HEK293 (cell line): ENCODE data around the gene CNST.

Source experiments
- CTCF ChIP-seq: fragments of 450-650 bp; formaldehyde crosslinking; IDR thresholded peaks from 2 replicates; pipeline ENCODE4 v1.5.1; 2016; ENCODE audit warnings: missing biosample characterization, missing genetic modification characterization
- KLF16 ChIP-seq: fragments of 450-650 bp; formaldehyde crosslinking; IDR thresholded peaks from 2 replicates; pipeline ENCODE4 v1.5.1; 2017; ENCODE audit warnings: missing biosample characterization, missing genetic modification characterization
- ZNF148 ChIP-seq: fragments of 450-650 bp; formaldehyde crosslinking; IDR thresholded peaks from 2 replicates; pipeline ENCODE4 v1.5.0; 2017; ENCODE audit warnings: missing biosample characterization, missing genetic modification characterization, borderline replicate concordance
- ZNF2 ChIP-seq: fragments of 450-650 bp; formaldehyde crosslinking; IDR thresholded peaks from 2 replicates; pipeline ENCODE4 v1.5.1; 2016; ENCODE audit warnings: missing biosample characterization, missing genetic modification characterization
- ZNF423 ChIP-seq: fragments of 450-650 bp; formaldehyde crosslinking; IDR thresholded peaks from 2 replicates; pipeline ENCODE4 v1.5.1; 2016; ENCODE audit warnings: missing biosample characterization, missing genetic modification characterization
- ZNF488 ChIP-seq: fragments of 450-650 bp; formaldehyde crosslinking; IDR thresholded peaks from 2 replicates; pipeline ENCODE4 v1.5.1; 2016; ENCODE audit warnings: missing biosample characterization, missing genetic modification characterization
- ZNF561 ChIP-seq: fragments of 450-650 bp; IDR thresholded peaks from 2 replicates; pipeline ENCODE4 v1.5.1; 2018; ENCODE audit warnings: missing biosample characterization, missing genetic modification characterization, borderline replicate concordance
- ZNF624 ChIP-seq: fragments of 450-650 bp; formaldehyde crosslinking; IDR thresholded peaks from 2 replicates; pipeline ENCODE4 v1.5.1; 2017; ENCODE audit warnings: missing biosample characterization, missing genetic modification characterization
- TF ChIP-seq, protein P1 (sequence below): fragments of 450-650 bp; formaldehyde crosslinking; IDR thresholded peaks from 2 replicates; pipeline ENCODE4 v1.5.1; 2016; ENCODE audit warnings: missing biosample characterization, missing genetic modification characterization

DNA sequence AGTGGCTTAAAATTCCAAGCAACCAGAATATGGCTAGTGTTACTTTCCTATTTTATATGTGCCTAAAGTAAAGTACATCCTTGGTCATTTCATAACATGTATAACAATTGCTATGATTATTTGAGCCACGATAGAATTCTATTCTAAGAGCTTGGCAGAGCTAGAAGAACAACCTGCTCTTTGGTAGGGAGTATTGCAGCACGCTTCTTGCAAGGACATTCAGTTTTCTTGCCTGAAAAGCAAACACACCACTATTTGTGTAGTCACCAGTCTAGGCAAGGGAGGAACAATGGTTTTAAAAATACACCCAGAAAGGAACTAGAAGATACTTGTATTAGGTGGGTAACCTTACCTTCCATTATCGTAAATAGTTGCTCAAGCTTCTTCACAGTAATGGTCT, 51.5 kb downstream of the CNST start:
- TF ChIP-seq CTCF (tag by site-specific recombination) (no peak), ZNF148 (tag by site-specific recombination) (no peak), ZNF561 (tag by site-specific recombination) (no peak), ZNF423 (tag by site-specific recombination) (no peak), ZNF2 (no peak), ZNF488 (tag by site-specific recombination) (no peak), KLF16 (tag by site-specific recombination) (no peak), ZNF624 (no peak)
- TF ChIP-seq, protein P1, sequence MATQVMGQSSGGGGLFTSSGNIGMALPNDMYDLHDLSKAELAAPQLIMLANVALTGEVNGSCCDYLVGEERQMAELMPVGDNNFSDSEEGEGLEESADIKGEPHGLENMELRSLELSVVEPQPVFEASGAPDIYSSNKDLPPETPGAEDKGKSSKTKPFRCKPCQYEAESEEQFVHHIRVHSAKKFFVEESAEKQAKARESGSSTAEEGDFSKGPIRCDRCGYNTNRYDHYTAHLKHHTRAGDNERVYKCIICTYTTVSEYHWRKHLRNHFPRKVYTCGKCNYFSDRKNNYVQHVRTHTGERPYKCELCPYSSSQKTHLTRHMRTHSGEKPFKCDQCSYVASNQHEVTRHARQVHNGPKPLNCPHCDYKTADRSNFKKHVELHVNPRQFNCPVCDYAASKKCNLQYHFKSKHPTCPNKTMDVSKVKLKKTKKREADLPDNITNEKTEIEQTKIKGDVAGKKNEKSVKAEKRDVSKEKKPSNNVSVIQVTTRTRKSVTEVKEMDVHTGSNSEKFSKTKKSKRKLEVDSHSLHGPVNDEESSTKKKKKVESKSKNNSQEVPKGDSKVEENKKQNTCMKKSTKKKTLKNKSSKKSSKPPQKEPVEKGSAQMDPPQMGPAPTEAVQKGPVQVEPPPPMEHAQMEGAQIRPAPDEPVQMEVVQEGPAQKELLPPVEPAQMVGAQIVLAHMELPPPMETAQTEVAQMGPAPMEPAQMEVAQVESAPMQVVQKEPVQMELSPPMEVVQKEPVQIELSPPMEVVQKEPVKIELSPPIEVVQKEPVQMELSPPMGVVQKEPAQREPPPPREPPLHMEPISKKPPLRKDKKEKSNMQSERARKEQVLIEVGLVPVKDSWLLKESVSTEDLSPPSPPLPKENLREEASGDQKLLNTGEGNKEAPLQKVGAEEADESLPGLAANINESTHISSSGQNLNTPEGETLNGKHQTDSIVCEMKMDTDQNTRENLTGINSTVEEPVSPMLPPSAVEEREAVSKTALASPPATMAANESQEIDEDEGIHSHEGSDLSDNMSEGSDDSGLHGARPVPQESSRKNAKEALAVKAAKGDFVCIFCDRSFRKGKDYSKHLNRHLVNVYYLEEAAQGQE (tag by site-specific recombination): no peak
